NB4 (cell line): ENCODE results near the gene KCNK2.

Source experiments
- DNase-seq: peaks from one replicate; pipeline ENCODE4 v3.0.0; 2010; ENCODE audit warnings: low read depth
- H3K4me3 ChIP-seq: one replicate; pipeline ENCODE4 v1.5.1; 2011; ENCODE audit warnings: mild to moderate bottlenecking, low read depth, low read length, moderate library complexity
- MYC ChIP-seq: IDR thresholded peaks from 2 replicates; pipeline ENCODE4 v1.6.1; 2011; ENCODE audit warnings: low read depth, low read length
- POLR2A ChIP-seq: IDR thresholded peaks from 2 replicates; pipeline ENCODE4 v1.6.1; 2011; ENCODE audit warnings: mild to moderate bottlenecking; ENCODE audit not compliant: insufficient read length; ENCODE audit errors: extremely low read depth
- TF ChIP-seq, protein P1 (sequence below): IDR thresholded peaks from 2 replicates; pipeline ENCODE4 v1.6.1; 2011; ENCODE audit warnings: low read depth, low read length
- TF ChIP-seq, protein P2 (sequence below): IDR thresholded peaks from one replicate; pipeline ENCODE4 v1.5.1; 2012; ENCODE audit warnings: low read depth, low read length

KCNK2 gene

DNA sequence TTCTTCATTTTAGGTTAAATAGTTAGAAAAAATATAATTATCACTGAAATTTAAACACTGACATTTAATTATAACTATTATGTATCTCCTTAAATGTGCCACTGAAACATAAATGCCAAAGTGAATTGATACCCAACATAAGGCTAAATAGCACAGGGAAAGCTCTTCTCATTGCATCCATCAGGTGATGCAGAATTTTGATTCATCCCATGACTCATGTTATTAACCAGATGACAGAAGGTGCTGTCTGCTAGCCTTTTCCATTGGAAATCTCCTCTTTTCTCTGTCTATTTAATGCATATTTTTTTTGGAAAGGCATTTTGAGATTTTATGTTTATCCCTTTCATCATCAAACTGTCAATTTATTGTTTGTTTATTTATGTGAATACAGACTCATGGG, 136.8 kb downstream of the KCNK2 start:
- DNase-seq: no peak
- TF ChIP-seq, protein P1, sequence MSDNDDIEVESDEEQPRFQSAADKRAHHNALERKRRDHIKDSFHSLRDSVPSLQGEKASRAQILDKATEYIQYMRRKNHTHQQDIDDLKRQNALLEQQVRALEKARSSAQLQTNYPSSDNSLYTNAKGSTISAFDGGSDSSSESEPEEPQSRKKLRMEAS: no peak
- TF ChIP-seq MYC: no peak
- TF ChIP-seq, protein P2, sequence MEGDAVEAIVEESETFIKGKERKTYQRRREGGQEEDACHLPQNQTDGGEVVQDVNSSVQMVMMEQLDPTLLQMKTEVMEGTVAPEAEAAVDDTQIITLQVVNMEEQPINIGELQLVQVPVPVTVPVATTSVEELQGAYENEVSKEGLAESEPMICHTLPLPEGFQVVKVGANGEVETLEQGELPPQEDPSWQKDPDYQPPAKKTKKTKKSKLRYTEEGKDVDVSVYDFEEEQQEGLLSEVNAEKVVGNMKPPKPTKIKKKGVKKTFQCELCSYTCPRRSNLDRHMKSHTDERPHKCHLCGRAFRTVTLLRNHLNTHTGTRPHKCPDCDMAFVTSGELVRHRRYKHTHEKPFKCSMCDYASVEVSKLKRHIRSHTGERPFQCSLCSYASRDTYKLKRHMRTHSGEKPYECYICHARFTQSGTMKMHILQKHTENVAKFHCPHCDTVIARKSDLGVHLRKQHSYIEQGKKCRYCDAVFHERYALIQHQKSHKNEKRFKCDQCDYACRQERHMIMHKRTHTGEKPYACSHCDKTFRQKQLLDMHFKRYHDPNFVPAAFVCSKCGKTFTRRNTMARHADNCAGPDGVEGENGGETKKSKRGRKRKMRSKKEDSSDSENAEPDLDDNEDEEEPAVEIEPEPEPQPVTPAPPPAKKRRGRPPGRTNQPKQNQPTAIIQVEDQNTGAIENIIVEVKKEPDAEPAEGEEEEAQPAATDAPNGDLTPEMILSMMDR: no peak

DNA sequence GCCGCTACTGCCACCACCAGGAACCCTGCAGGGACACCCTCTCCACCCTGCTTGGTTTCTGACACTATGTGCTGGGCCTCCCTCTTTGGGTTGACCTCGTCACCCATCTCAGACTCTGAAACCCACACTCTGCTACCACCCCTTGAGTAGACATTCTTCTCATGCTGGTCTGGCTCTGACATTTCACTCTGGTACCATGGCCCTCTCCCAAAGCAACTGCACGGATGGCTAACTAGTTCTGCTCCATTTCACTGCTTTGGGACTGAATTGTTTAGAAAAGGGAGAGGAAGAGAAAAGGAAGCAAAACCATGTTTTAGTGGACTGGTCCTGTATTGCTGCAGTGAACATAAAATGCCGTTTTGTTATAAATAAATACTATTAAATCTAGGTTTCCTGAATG, 137.8 kb downstream of the KCNK2 start:
- no peak for TF ChIP-seq POLR2A
- TF ChIP-seq, protein P1: no peak
- TF ChIP-seq, protein P2: no peak
- no peak for TF ChIP-seq MYC
- DNase-seq: no peak

More for the DNA sequence above, 136.8 kb downstream of the KCNK2 start:
- H3K4me3 ChIP-seq: no peak overlapping the region

DNA sequence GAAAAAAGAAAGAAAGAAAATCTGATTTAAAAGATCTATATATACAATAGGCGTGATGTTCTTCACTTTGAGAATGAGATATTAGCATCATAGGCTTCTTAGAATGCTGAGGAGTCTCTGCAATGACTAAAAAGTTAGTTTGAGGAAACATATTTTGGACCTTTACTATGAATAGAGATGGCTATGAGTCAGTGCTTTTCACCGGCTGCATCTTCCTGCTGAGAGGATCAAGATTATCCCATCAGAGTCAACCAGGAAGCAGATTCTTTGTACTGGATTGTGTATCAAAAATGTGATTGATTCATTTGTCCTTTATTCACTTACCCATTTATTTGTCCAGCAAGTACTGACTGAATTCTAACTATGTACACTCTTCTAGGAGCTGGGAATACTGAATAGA, 144.2 kb downstream of the KCNK2 start:
- TF ChIP-seq, protein P1: no peak
- TF ChIP-seq POLR2A (no peak), MYC (no peak)
- TF ChIP-seq, protein P2: no peak
- DNase-seq: no peak
- H3K4me3 ChIP-seq: no peak overlapping the region

More for the DNA sequence above, 137.8 kb downstream of the KCNK2 start:
- H3K4me3 ChIP-seq: no peak overlapping the region

DNA sequence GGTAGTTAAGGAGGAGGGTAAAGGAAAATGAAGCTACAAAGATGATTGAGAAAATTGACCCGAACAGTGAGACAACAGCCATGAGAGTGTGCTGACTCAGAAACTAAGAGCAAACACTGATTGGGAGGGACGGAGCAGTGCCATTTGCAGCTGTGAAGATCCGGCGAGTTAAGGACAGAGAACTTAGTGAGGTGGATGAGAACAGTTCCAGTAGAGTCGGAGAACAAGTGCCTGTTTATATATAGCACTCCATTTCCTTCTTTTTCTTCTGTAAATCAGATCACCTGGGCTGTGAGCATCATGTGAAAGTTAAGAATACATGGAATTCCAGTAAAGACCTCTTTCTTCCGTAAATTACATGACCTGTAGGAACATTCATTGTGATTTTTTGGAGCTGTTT, 145.7 kb downstream of the KCNK2 start:
- no peak overlapping the region for H3K4me3 ChIP-seq
- DNase-seq: no peak
- TF ChIP-seq POLR2A (no peak), MYC (no peak)
- TF ChIP-seq, protein P1: no peak
- TF ChIP-seq, protein P2: no peak

DNA sequence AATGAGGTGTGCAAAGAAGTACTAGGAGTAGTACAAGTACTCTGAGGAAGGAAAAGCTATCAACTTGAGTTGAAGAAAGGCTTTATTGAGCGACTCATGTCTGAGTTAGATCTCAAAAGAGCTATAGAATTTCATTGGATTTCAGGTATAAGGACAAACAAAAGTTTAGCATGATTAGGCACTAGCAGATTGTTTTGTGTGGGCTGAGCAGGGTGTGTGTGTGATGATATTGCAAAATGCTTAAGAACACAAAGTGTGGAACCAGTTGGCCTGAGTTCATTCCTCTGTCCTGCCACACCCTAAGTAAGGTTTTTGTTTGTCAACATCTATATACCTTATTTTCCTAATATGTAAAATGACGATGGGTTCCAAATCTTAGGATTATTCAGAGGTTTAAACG, 158.9 kb downstream of the KCNK2 start:
- TF ChIP-seq POLR2A (no peak), MYC (no peak)
- TF ChIP-seq, protein P2: no peak
- TF ChIP-seq, protein P1: no peak
- H3K4me3 ChIP-seq: no peak overlapping the region
- no peak for DNase-seq

DNA sequence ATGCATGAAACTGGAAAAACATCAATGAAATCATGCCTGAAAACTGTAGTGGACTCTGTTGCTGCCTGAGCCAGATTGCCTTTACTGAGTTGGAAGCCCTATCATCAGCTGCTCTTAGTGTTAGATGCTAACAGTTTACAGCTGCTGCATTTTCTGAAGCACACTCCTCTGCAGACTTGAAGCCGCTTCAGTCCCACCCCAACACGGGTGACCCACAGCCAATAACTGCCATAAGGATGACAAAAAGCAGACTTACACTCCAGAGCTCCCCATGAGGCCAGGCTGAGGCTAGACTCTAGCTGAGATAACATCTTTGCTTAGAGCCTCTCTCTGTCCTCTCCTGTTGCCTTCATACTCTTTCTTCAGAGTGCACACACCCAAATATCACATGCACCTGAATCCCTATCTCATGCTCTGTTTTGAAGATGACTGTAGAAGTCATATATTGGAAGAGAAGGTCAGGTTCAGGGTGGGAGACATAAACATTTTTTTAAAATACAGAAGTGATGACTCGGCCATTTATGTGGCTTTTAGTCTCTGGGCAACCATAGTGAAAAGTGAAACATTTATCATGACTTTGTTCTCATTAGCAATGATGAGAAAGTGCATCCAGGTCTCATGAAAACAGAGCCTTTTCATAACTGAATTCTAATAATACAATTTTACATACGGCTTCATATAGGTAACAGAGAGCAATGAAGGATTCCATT, 161.0 kb downstream of the KCNK2 start:
- no peak overlapping the region for H3K4me3 ChIP-seq
- TF ChIP-seq, protein P1: no peak
- TF ChIP-seq, protein P2: no peak
- TF ChIP-seq POLR2A (no peak), MYC (no peak)
- no peak for DNase-seq
